T-helper 1 cell treated with Interleukin-12 subunit alpha and Interleukin-12 subunit beta and Interleukin-4 antibody, amounts not matched to agents 30 μg/mL and 1 μg/mL, for 36 hours (primary cell): ENCODE results near the gene RB1.
"Not testable (repeated sequence)": the region's sequence is repeated elsewhere in the genome, so short reads cannot be mapped to it uniquely, and the experiment has no call there.

Experiments used
- H3K27ac Mint-ChIP-seq: one replicate; pipeline ENCODE4 v1.8.0; 2021; ENCODE audit warnings: mild to moderate bottlenecking, mixed read lengths
- H3K27me3 Mint-ChIP-seq: one replicate; pipeline ENCODE4 v1.8.0; 2021; ENCODE audit warnings: low read depth, mixed read lengths
- H3K36me3 Mint-ChIP-seq: one replicate; pipeline ENCODE4 v1.8.0; 2021; ENCODE audit warnings: low read depth, mixed read lengths
- H3K4me1 Mint-ChIP-seq: one replicate; pipeline ENCODE4 v1.8.0; 2021; ENCODE audit warnings: low read depth, mixed read lengths
- H3K4me3 Mint-ChIP-seq: one replicate; pipeline ENCODE4 v1.8.0; 2021; ENCODE audit warnings: mild to moderate bottlenecking, moderate library complexity, mixed read lengths
- H3K9me3 Mint-ChIP-seq: one replicate; pipeline ENCODE4 v1.8.0; 2021; ENCODE audit warnings: mixed read lengths

RB1 gene

GRCh38 chr13:48349525-48349924 lies 46.0 kb downstream of the RB1 start:
- Mint-ChIP-seq H3K9me3 (peaks cover 47% of the 10 kb centered on the region), H3K4me3 (no peak overlapping the region), H3K27ac (no peak overlapping the region), H3K4me1 (peaks cover 5% of the 10 kb centered on the region), H3K27me3 (no peaks in the 10 kb centered on the region), H3K36me3 (peaks cover 65% of the 10 kb centered on the region)

GRCh38 chr13:48353590-48353989 lies 50.0 kb downstream of the RB1 start:
- H3K4me1 Mint-ChIP-seq, result peaks cover 3% of the 10 kb centered on the region
- H3K36me3 Mint-ChIP-seq, result peaks cover 62% of the 10 kb centered on the region
- H3K4me3 Mint-ChIP-seq, result no peak overlapping the region
- no peak overlapping the region for H3K27ac Mint-ChIP-seq
- H3K9me3 Mint-ChIP-seq, result peaks cover 59% of the 10 kb centered on the region
- no peaks in the 10 kb centered on the region for H3K27me3 Mint-ChIP-seq

GRCh38 chr13:48355524-48355923 lies 52.0 kb downstream of the RB1 start:
- not testable (repeated sequence) for H3K4me3 Mint-ChIP-seq, H3K27ac Mint-ChIP-seq, H3K27me3 Mint-ChIP-seq, H3K4me1 Mint-ChIP-seq
- H3K36me3 Mint-ChIP-seq, result peaks cover 54% of the 10 kb centered on the region
- H3K9me3 Mint-ChIP-seq, result peaks cover 49% of the 10 kb centered on the region

- H3K4me1 Mint-ChIP-seq, result peaks cover 4% of the 10 kb centered on the region
- H3K36me3 Mint-ChIP-seq, result peaks cover 44% of the 10 kb centered on the region
- H3K27ac Mint-ChIP-seq, result no peak overlapping the region
- peaks cover 39% of the 10 kb centered on the region for H3K9me3 Mint-ChIP-seq
- no peak overlapping the region for H3K4me3 Mint-ChIP-seq
- H3K27me3 Mint-ChIP-seq, result no peaks in the 10 kb centered on the region
Observed at GRCh38 chr13:48356750-48357149, 53.2 kb downstream of the RB1 start.

GRCh38 chr13:48369988-48370387 lies 66.4 kb downstream of the RB1 start:
- Mint-ChIP-seq H3K36me3 (peaks cover 25% of the 10 kb centered on the region), H3K9me3 (peaks cover 4% of the 10 kb centered on the region)

GRCh38 chr13:48370815-48371214 lies 67.3 kb downstream of the RB1 start:
- no peak overlapping the region for H3K27ac Mint-ChIP-seq
- H3K27me3 Mint-ChIP-seq, result no peaks in the 10 kb centered on the region

More at GRCh38 chr13:48369988-48370387, 66.4 kb downstream of the RB1 start:
- H3K27me3 Mint-ChIP-seq, result no peaks in the 10 kb centered on the region
- no peaks in the 10 kb centered on the region for H3K4me1 Mint-ChIP-seq
- no peak overlapping the region for H3K4me3 Mint-ChIP-seq
- no peak overlapping the region for H3K27ac Mint-ChIP-seq

GRCh38 chr13:48377857-48378256 lies 74.3 kb downstream of the RB1 start:
- H3K9me3 Mint-ChIP-seq, result peaks cover 4% of the 10 kb centered on the region
- peaks cover 46% of the 10 kb centered on the region for H3K36me3 Mint-ChIP-seq
- H3K4me1 Mint-ChIP-seq, result no peaks in the 10 kb centered on the region
- H3K27me3 Mint-ChIP-seq, result no peaks in the 10 kb centered on the region
- no peak overlapping the region for H3K27ac Mint-ChIP-seq
- no peak overlapping the region for H3K4me3 Mint-ChIP-seq

More at GRCh38 chr13:48370815-48371214, 67.3 kb downstream of the RB1 start:
- Mint-ChIP-seq H3K4me3 (no peak overlapping the region), H3K36me3 (peaks cover 28% of the 10 kb centered on the region), H3K9me3 (peaks cover 4% of the 10 kb centered on the region), H3K4me1 (no peaks in the 10 kb centered on the region)

GRCh38 chr13:48380581-48380980 lies 77.0 kb downstream of the RB1 start:
- Mint-ChIP-seq H3K4me1 (no peaks in the 10 kb centered on the region), H3K9me3 (no peaks in the 10 kb centered on the region), H3K27ac (no peak overlapping the region), H3K36me3 (peaks cover 45% of the 10 kb centered on the region), H3K27me3 (no peaks in the 10 kb centered on the region), H3K4me3 (no peak overlapping the region)

GRCh38 chr13:48383384-48383783 lies 79.8 kb downstream of the RB1 start:
- peaks cover 6% of the 10 kb centered on the region for H3K4me1 Mint-ChIP-seq
- H3K36me3 Mint-ChIP-seq, result peaks cover 50% of the 10 kb centered on the region
- no peak overlapping the region for H3K4me3 Mint-ChIP-seq
- H3K27me3 Mint-ChIP-seq, result no peaks in the 10 kb centered on the region
- no peaks in the 10 kb centered on the region for H3K9me3 Mint-ChIP-seq
- H3K27ac Mint-ChIP-seq, result no peak overlapping the region

GRCh38 chr13:48386816-48387215 lies 83.3 kb downstream of the RB1 start:
- Mint-ChIP-seq H3K9me3 (no peaks in the 10 kb centered on the region), H3K36me3 (peaks cover 44% of the 10 kb centered on the region), H3K27me3 (no peaks in the 10 kb centered on the region), H3K4me3 (no peak overlapping the region), H3K27ac (no peak overlapping the region), H3K4me1 (peaks cover 14% of the 10 kb centered on the region)

GRCh38 chr13:48391257-48391656 lies 87.7 kb downstream of the RB1 start:
- no peaks in the 10 kb centered on the region for H3K27me3 Mint-ChIP-seq
- H3K36me3 Mint-ChIP-seq, result peaks cover 49% of the 10 kb centered on the region
- H3K4me3 Mint-ChIP-seq, result no peak overlapping the region
- H3K4me1 Mint-ChIP-seq, result peaks cover 14% of the 10 kb centered on the region
- H3K9me3 Mint-ChIP-seq, result peaks cover 14% of the 10 kb centered on the region
- no peak overlapping the region for H3K27ac Mint-ChIP-seq

GRCh38 chr13:48393030-48393697 lies 89.6 kb downstream of the RB1 start:
- Mint-ChIP-seq H3K27me3 (no peaks in the 10 kb centered on the region), H3K4me3 (no peak overlapping the region), H3K36me3 (peaks cover 42% of the 10 kb centered on the region), H3K27ac (no peak overlapping the region), H3K9me3 (peaks cover 24% of the 10 kb centered on the region), H3K4me1 (peaks cover 9% of the 10 kb centered on the region)

- H3K36me3 Mint-ChIP-seq, result peaks cover 37% of the 10 kb centered on the region
- no peaks in the 10 kb centered on the region for H3K27me3 Mint-ChIP-seq
- H3K9me3 Mint-ChIP-seq, result peaks cover 24% of the 10 kb centered on the region
- no peak overlapping the region for H3K4me3 Mint-ChIP-seq
- H3K27ac Mint-ChIP-seq, result no peak overlapping the region
- peaks cover 5% of the 10 kb centered on the region for H3K4me1 Mint-ChIP-seq
Observed at GRCh38 chr13:48393698-48394085, 90.1 kb downstream of the RB1 start.

- no peaks in the 10 kb centered on the region for H3K27me3 Mint-ChIP-seq
- no peak overlapping the region for H3K4me3 Mint-ChIP-seq
- H3K9me3 Mint-ChIP-seq, result peaks cover 19% of the 10 kb centered on the region
- no peak overlapping the region for H3K27ac Mint-ChIP-seq
- peaks cover 29% of the 10 kb centered on the region for H3K36me3 Mint-ChIP-seq
- H3K4me1 Mint-ChIP-seq, result peaks cover 20% of the 10 kb centered on the region
Observed at GRCh38 chr13:48397744-48398143, 94.2 kb downstream of the RB1 start.

GRCh38 chr13:48398450-48399095 lies 95.0 kb downstream of the RB1 start:
- peaks cover 21% of the 10 kb centered on the region for H3K36me3 Mint-ChIP-seq
- no peak overlapping the region for H3K4me3 Mint-ChIP-seq
- H3K27me3 Mint-ChIP-seq, result no peaks in the 10 kb centered on the region
- no peak overlapping the region for H3K27ac Mint-ChIP-seq
- H3K4me1 Mint-ChIP-seq, result peaks cover 24% of the 10 kb centered on the region
- peaks cover 18% of the 10 kb centered on the region for H3K9me3 Mint-ChIP-seq
